ENCODE results near the gene PRKG1. TPM values are rescaled to one million over a fixed set of nuclear protein-coding genes. Genes with fewer than 3 reads are reported as not detected.

PRKG1 gene
- total RNA-seq, 1 donor from 2014 or later = 4.6 TPM

DNA sequence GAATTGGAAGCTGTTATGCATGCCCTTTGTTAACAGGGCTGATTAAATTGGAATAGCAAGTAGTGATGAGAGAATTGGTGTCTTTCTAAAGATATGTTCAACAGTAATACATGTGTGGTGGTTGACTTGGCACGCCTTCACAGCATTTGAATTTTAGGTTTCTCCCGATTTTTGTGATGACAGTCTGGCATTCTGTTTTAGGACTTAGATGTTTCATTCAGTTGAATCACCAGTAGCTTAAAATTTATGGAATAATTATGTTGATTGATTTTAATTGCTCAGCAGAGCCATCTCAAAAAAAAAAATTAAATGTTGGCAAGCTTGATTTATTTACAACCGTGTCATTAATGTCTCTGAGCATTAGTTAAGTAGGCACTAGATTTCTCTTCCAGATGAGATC lies 405.4 kb downstream of the PRKG1 start:
- no peaks in the 10 kb centered on the region for H3K36me3 Mint-ChIP-seq (ENCODE audit: insufficient read depth)

GRCh38 chr10:51485668-51486067 lies 411.4 kb downstream of the PRKG1 start:
- Mint-ChIP-seq H3K27me3 (no peaks in the 10 kb centered on the region), H3K4me1 (ENCODE audit: low read depth) (peaks cover 7% of the 10 kb centered on the region), H3K9me3 (ENCODE audit: low read depth) (no peaks in the 10 kb centered on the region), H3K27ac (no peak overlapping the region), H3K36me3 (ENCODE audit: insufficient read depth) (no peaks in the 10 kb centered on the region), H3K4me3 (ENCODE audit: low read depth) (no peak overlapping the region)
- TF ChIP-seq, protein P1, sequence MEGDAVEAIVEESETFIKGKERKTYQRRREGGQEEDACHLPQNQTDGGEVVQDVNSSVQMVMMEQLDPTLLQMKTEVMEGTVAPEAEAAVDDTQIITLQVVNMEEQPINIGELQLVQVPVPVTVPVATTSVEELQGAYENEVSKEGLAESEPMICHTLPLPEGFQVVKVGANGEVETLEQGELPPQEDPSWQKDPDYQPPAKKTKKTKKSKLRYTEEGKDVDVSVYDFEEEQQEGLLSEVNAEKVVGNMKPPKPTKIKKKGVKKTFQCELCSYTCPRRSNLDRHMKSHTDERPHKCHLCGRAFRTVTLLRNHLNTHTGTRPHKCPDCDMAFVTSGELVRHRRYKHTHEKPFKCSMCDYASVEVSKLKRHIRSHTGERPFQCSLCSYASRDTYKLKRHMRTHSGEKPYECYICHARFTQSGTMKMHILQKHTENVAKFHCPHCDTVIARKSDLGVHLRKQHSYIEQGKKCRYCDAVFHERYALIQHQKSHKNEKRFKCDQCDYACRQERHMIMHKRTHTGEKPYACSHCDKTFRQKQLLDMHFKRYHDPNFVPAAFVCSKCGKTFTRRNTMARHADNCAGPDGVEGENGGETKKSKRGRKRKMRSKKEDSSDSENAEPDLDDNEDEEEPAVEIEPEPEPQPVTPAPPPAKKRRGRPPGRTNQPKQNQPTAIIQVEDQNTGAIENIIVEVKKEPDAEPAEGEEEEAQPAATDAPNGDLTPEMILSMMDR (IDR thresholded peaks at IDR 0.05; ENCODE audit: unreplicated experiment) = no peak
- no peak for DNase-seq (ENCODE audit: low spot score, unreplicated experiment)

More for the DNA sequence above, 405.4 kb downstream of the PRKG1 start:
- H3K27ac Mint-ChIP-seq = no peak overlapping the region
- peaks cover 7% of the 10 kb centered on the region for H3K4me1 Mint-ChIP-seq (ENCODE audit: low read depth)
- H3K9me3 Mint-ChIP-seq (ENCODE audit: low read depth) = no peaks in the 10 kb centered on the region
- TF ChIP-seq, protein P1 (IDR thresholded peaks at IDR 0.05; ENCODE audit: unreplicated experiment) = no peak
- no peak for DNase-seq (ENCODE audit: low spot score, unreplicated experiment)
- no peak overlapping the region for H3K4me3 Mint-ChIP-seq (ENCODE audit: low read depth)
- no peaks in the 10 kb centered on the region for H3K27me3 Mint-ChIP-seq

DNA sequence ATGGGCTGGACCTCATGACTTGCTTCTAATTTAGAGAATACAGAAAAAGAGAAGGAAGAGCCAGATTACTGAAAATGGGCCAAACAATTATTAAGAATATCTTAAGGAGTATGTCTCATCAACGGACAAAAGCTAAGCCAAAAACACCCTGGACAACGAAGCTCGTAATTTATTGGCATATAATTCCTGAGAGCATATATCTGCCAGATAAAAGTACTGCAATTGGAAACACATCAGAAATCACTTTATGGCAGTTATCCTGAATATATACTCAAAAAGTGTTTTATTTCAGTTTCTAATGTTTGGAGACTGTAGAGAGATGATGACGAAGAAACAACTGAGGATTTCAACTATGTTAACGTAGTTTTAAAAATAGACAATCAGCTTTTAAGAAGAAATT lies 413.3 kb downstream of the PRKG1 start:
- no peak for DNase-seq (ENCODE audit: low spot score, unreplicated experiment)
- H3K4me3 Mint-ChIP-seq (ENCODE audit: low read depth) = no peak overlapping the region
- H3K27ac Mint-ChIP-seq = no peak overlapping the region
- H3K27me3 Mint-ChIP-seq = peaks cover 3% of the 10 kb centered on the region
- H3K36me3 Mint-ChIP-seq (ENCODE audit: insufficient read depth) = no peaks in the 10 kb centered on the region
- no peaks in the 10 kb centered on the region for H3K9me3 Mint-ChIP-seq (ENCODE audit: low read depth)
- TF ChIP-seq, protein P1 (IDR thresholded peaks at IDR 0.05; ENCODE audit: unreplicated experiment) = no peak
- peaks cover 7% of the 10 kb centered on the region for H3K4me1 Mint-ChIP-seq (ENCODE audit: low read depth)

DNA sequence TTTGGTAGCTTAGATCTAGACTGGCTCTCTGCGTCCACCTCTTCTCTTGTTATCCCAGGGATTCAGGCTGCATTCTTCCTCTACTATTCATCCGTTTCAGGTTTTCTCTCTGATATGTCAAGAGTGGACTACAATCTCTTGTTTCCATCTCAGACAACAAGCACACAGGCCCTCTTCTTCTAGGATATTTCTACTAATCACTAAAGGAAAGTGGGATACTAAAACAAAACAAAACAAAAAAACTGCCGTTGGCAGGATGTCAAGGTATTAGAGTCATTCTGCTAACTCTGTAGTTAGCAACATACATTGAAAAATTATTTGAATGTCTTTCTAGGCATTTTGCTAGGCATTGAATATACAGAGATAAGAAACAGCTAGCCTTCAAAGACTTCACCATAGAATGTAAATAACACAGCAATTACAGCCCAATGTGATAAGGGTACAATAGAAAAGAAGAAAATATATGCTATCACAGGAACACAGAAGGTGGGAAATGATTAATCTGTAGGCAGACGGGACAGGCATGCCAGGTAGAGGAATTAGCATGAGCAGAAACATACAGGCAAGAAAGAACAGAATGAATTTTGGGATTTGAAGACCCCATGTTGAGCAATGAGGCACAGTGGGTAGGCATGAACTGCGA lies 414.6 kb downstream of the PRKG1 start:
- no peak overlapping the region for H3K4me3 Mint-ChIP-seq (ENCODE audit: low read depth)

GRCh38 chr10:51498424-51498823 lies 424.1 kb downstream of the PRKG1 start:
- H3K27ac Mint-ChIP-seq = no peak overlapping the region

More for the DNA sequence above, 414.6 kb downstream of the PRKG1 start:
- Mint-ChIP-seq H3K27me3 (peaks cover 3% of the 10 kb centered on the region), H3K36me3 (ENCODE audit: insufficient read depth) (no peaks in the 10 kb centered on the region), H3K9me3 (ENCODE audit: low read depth) (no peaks in the 10 kb centered on the region), H3K27ac (no peak overlapping the region), H3K4me1 (ENCODE audit: low read depth) (peaks cover 7% of the 10 kb centered on the region)
- TF ChIP-seq, protein P1 (IDR thresholded peaks at IDR 0.05; ENCODE audit: unreplicated experiment) = no peak
- DNase-seq (ENCODE audit: low spot score, unreplicated experiment) = no peak

More at GRCh38 chr10:51498424-51498823, 424.1 kb downstream of the PRKG1 start:
- Mint-ChIP-seq H3K9me3 (ENCODE audit: low read depth) (no peaks in the 10 kb centered on the region), H3K36me3 (ENCODE audit: insufficient read depth) (no peaks in the 10 kb centered on the region), H3K4me1 (ENCODE audit: low read depth) (peaks cover 14% of the 10 kb centered on the region), H3K4me3 (ENCODE audit: low read depth) (no peak overlapping the region), H3K27me3 (peaks cover 3% of the 10 kb centered on the region)
- DNase-seq (ENCODE audit: low spot score, unreplicated experiment) = no peak
- TF ChIP-seq, protein P1 (IDR thresholded peaks at IDR 0.05; ENCODE audit: unreplicated experiment) = no peak

All from progenitor cell of endocrine pancreas (in vitro differentiated cells).